Stomach (tissue), 9 donors: Measurements from ENCODE around the gene SZT2. TPM values are rescaled to one million over a fixed set of nuclear protein-coding genes. Genes with fewer than 3 reads are reported as not detected.

Experiments used
- DNase-seq, 2 donors: peaks; one replicate each; pipeline versions ENCODE4 v3.0.0 to v3.0.0-alpha.2; 2013 to 2019
- H3K27ac ChIP-seq, 5 donors: fragments of 200-600 bp in 4 of 5; sonication (generic) in 4 of 5; one replicate each; pipeline ENCODE4 v1.5.1; 2013 to 2019; ENCODE audit warnings: mild to moderate bottlenecking in 1 of 5, moderate library complexity in 1 of 5
- H3K27me3 ChIP-seq, 3 donors: fragments of 200-600 bp; sonication (generic); one replicate each; pipeline ENCODE4 v1.5.1; 2017 to 2019; ENCODE audit warnings: mixed run types in 1 of 3
- H3K36me3 ChIP-seq, 4 donors: fragments of 200-600 bp; sonication (generic); 1 replicate in 3 of 4; 2 replicates in 1 of 4; pipeline ENCODE4 v1.5.1; 2016 to 2019
- H3K4me1 ChIP-seq, 4 donors: fragments of 200-600 bp; sonication (generic); one replicate each; pipeline ENCODE4 v1.5.1; 2016 to 2019
- H3K4me3 ChIP-seq, 4 donors: fragments of 200-600 bp; sonication (generic) in 3 of 4; one replicate each; pipeline ENCODE4 v1.5.1; 2016 to 2019; ENCODE audit warnings: mild to moderate bottlenecking in 1 of 4
- H3K9me3 ChIP-seq, 4 donors: fragments of 200-600 bp; sonication (generic); one replicate each; pipeline ENCODE4 v1.5.1; 2016 to 2019
- CTCF ChIP-seq, 7 experiments: fragments of 450-650 bp in 4 of 7; fragments of 200-600 bp in 3 of 7; sonication (generic) in 3 of 7; IDR thresholded peaks; one replicate each; pipeline ENCODE4 v1.5.1; 2016 to 2019; ENCODE audit warnings: antibody characterized with exemption in 7 of 7, control low read depth in 2 of 7, mild to moderate bottlenecking in 1 of 7
- EP300 ChIP-seq: sonication (generic); formaldehyde crosslinking; IDR thresholded peaks from one replicate; pipeline ENCODE4 v1.6.1; 2017; ENCODE audit warnings: antibody characterized with exemption
- POLR2A ChIP-seq, 4 donors: fragments of 450-650 bp; IDR thresholded peaks; one replicate each; pipeline ENCODE4 v1.6.1; 2016; ENCODE audit warnings: antibody characterized with exemption in 4 of 4, control low read depth in 2 of 4, mild to moderate bottlenecking in 1 of 4, moderate library complexity in 1 of 4
- POLR2AphosphoS5 ChIP-seq, 3 donors: sonication (generic); formaldehyde crosslinking; IDR thresholded peaks; one replicate each; pipeline ENCODE4 v1.6.1; 2016; ENCODE audit warnings: antibody characterized with exemption in 3 of 3
- WGBS, 5 donors: extraction: QIAGEN DNeasy Blood & Tissue Kit in 3 of 5; methylation state at CpG; one replicate each; pipeline versions ENCODE4 v1.1.5 to v1.1.7; 2013 to 2018; 5-methylcytosine and 5-hydroxymethylcytosine counted together
- intact Hi-C: fragments of 100-400 bp; cut with DNase I; formaldehyde crosslinking; loops from one replicate; pipeline ENCODE4 v1.15.1; 2023; ENCODE audit warnings: low total_unique reads
- polyA plus RNA-seq, 3 donors: library from polyadenylated mRNA; stranded (reverse); fragments of 200-250 nt; gene quantifications; one replicate each; pipeline ENCODE4 v1.2.3, GENCODE V29; 2013
- total RNA-seq, 5 donors: library from RNA; depleted of rRNA; stranded (reverse); fragments of >200 nt; gene quantifications; one replicate each; pipeline versions ENCODE4 v1.1.0 to v1.2.3, GENCODE V29; 2014 to 2016
- donor health status: healthy with polysubstance abuse.
- donor health status: Bipolar disorder and iron deficiency.
- donor health status: healthy.

The SZT2 gene
- total and polyA plus RNA-seq, 8 donors: 4.9 to 69.3 (median 52.9) TPM

- no peak for DNase-seq
- H3K9me3 ChIP-seq: no peaks in the 10 kb centered on the region
- no peak overlapping the region for H3K27ac ChIP-seq
- TF ChIP-seq CTCF (IDR thresholded peaks at IDR 0.05) (no peak), EP300 (no peak), POLR2AphosphoS5 (IDR thresholded peaks at IDR 0.05) (no peak), POLR2A (IDR thresholded peaks at IDR 0.05) (no peak)
- no peak overlapping the region for H3K4me3 ChIP-seq
- intact Hi-C loops: no loop called here
- no peaks in the 10 kb centered on the region for H3K27me3 ChIP-seq
- H3K36me3 ChIP-seq: peaks cover 69 to 100% (median 100%) of the 10 kb centered on the region in 4 donors
- 89 to 93% (median 92%) methylated on average over 13 of the region's 13 CpGs for WGBS, 5 donors
- peaks cover 0 to 12% (median 0%) of the 10 kb centered on the region in 4 donors for H3K4me1 ChIP-seq
These were observed 54.6 kb downstream of the SZT2 start for GRCh38 chr1:43444151-43444828.

GRCh38 chr1:43444836-43445235 is 55.1 kb downstream of the SZT2 start:
- DNase-seq: peak; percentile 23 to 38
- Histone ChIP-seq H3K27ac (no peak overlapping the region), H3K36me3 (peaks cover 71 to 100% (median 100%) of the 10 kb centered on the region in 4 donors), H3K4me3 (no peak overlapping the region), H3K27me3 (no peaks in the 10 kb centered on the region), H3K4me1 (peaks cover 0 to 12% (median 0%) of the 10 kb centered on the region in 4 donors), H3K9me3 (no peaks in the 10 kb centered on the region)
- no peak for TF ChIP-seq CTCF (IDR thresholded peaks at IDR 0.05)
- TF ChIP-seq POLR2AphosphoS5 (IDR thresholded peaks at IDR 0.05): no peak
- no peak for TF ChIP-seq EP300
- TF ChIP-seq POLR2A (IDR thresholded peaks at IDR 0.05): no peak
- WGBS, 5 donors: 33 to 50% (median 41%) methylated on average over 1 of the region's 1 CpG
- intact Hi-C loops: no loop called here

- Histone ChIP-seq H3K4me1 (peaks cover 0 to 12% (median 0%) of the 10 kb centered on the region in 4 donors), H3K9me3 (no peaks in the 10 kb centered on the region), H3K4me3 (no peak overlapping the region), H3K27ac (no peak overlapping the region), H3K36me3 (peaks cover 81 to 100% (median 100%) of the 10 kb centered on the region in 4 donors), H3K27me3 (no peaks in the 10 kb centered on the region)
- TF ChIP-seq EP300: no peak
- no peak for TF ChIP-seq POLR2A (IDR thresholded peaks at IDR 0.05)
- TF ChIP-seq POLR2AphosphoS5 (IDR thresholded peaks at IDR 0.05): no peak
- TF ChIP-seq CTCF (IDR thresholded peaks at IDR 0.05): no peak
- 85 to 93% (median 88%) methylated on average over 10 of the region's 10 CpGs for WGBS, 5 donors
- intact Hi-C loops: no loop called here
- peak in 1 of 2 donors; percentile 11 for DNase-seq
These were observed 56.1 kb downstream of the SZT2 start for GRCh38 chr1:43445606-43446387.

GRCh38 chr1:43446388-43446740 is 56.7 kb downstream of the SZT2 start:
- Histone ChIP-seq H3K4me3 (no peak overlapping the region), H3K27me3 (no peaks in the 10 kb centered on the region), H3K27ac (no peak overlapping the region), H3K9me3 (no peaks in the 10 kb centered on the region), H3K4me1 (peaks cover 0 to 13% (median 1%) of the 10 kb centered on the region in 4 donors), H3K36me3 (peaks cover 84 to 100% (median 100%) of the 10 kb centered on the region in 4 donors)
- no peak for TF ChIP-seq POLR2AphosphoS5 (IDR thresholded peaks at IDR 0.05)
- TF ChIP-seq POLR2A (IDR thresholded peaks at IDR 0.05): no peak
- TF ChIP-seq EP300: no peak
- no peak for TF ChIP-seq CTCF (IDR thresholded peaks at IDR 0.05)
- intact Hi-C loops: no loop called here
- 95 to 100% (median 98%) methylated on average over 4 of the region's 4 CpGs for WGBS, 5 donors
- DNase-seq: peak in 1 of 2 donors; percentile 7
